Measurements from ENCODE around the gene KATNAL2.

- TF ChIP-seq GATA2 (IDR thresholded peaks at IDR 0.05; ENCODE audit: low read depth, low read length) = no peak
- TF ChIP-seq GATA3 (IDR thresholded peaks at IDR 0.05; ENCODE audit: low read depth, low read length) = no peak
Measured at GRCh38 chr18:46910856-46911255, 6.5 kb upstream of the KATNAL2 start.
